Immature natural killer cell (primary cell): ENCODE data around the gene FIP1L1. TPM values are rescaled to one million over a fixed set of nuclear protein-coding genes. Genes with fewer than 3 reads are reported as not detected.
A peak's percentile ranks its signal among the peaks of the same experiment; 100 is the strongest.
"Not testable (repeated sequence)": the region's sequence is repeated elsewhere in the genome, so short reads cannot be mapped to it uniquely, and the experiment has no call there.

Source experiments
- DNase-seq, 3 donors: peaks; one replicate each; pipeline ENCODE4 v3.0.0; 2022; ENCODE audit warnings: mixed read lengths in 1 of 3
- H3K27ac Mint-ChIP-seq, 6 donors: one replicate each; pipeline ENCODE4 v1.8.0; 2020; ENCODE audit warnings: mixed read lengths in 6 of 6, mild to moderate bottlenecking in 5 of 6, inconsistent platforms in 4 of 6, moderate library complexity in 3 of 6
- H3K27me3 Mint-ChIP-seq, 3 donors: one replicate each; pipeline ENCODE4 v1.8.0; 2020 to 2021; ENCODE audit warnings: low read depth in 3 of 3, mild to moderate bottlenecking in 3 of 3, mixed read lengths in 3 of 3, moderate library complexity in 3 of 3, inconsistent platforms in 1 of 3
- H3K36me3 Mint-ChIP-seq, 3 donors: one replicate each; pipeline ENCODE4 v1.8.0; 2020; ENCODE audit warnings: mixed read lengths in 3 of 3, inconsistent platforms in 2 of 3, mild to moderate bottlenecking in 2 of 3
- H3K4me1 Mint-ChIP-seq, 2 donors: one replicate each; pipeline ENCODE4 v1.8.0; 2020; ENCODE audit warnings: inconsistent platforms in 2 of 2, mild to moderate bottlenecking in 2 of 2, mixed read lengths in 2 of 2, moderate library complexity in 1 of 2
- H3K4me3 Mint-ChIP-seq, 5 donors: one replicate each; pipeline ENCODE4 v1.8.0; 2020; ENCODE audit warnings: mild to moderate bottlenecking in 5 of 5, mixed read lengths in 5 of 5, inconsistent platforms in 3 of 5, moderate library complexity in 3 of 5
- H3K9me3 Mint-ChIP-seq, 6 donors: one replicate each; pipeline ENCODE4 v1.8.0; 2020; ENCODE audit warnings: mild to moderate bottlenecking in 6 of 6, mixed read lengths in 6 of 6, inconsistent platforms in 4 of 6, moderate library complexity in 3 of 6
- polyA plus RNA-seq, 3 donors: library from polyadenylated mRNA; unstranded; fragments of 300-500 nt; fragmentation: Illumina TruSeq; gene quantifications; one replicate each; pipeline ENCODE4 v1.2.3, GENCODE V29; 2021

Gene FIP1L1
- polyA plus RNA-seq, 3 donors from 2014 or later: 43.3 to 75.8 (median 75.3) TPM

GRCh38 chr4:53365121-53365485 lies 12.3 kb upstream of the FIP1L1 start:
- Mint-ChIP-seq H3K36me3 (peaks cover 0 to 3% (median 0%) of the 10 kb centered on the region in 3 donors), H3K4me3 (peak overlapping the region; percentile 93 to 100 (median 95)), H3K27ac (peak overlapping the region; percentile 93 to 98 (median 98)), H3K4me1 (peaks cover 54 to 63% of the 10 kb centered on the region in 2 donors), H3K9me3 (no peaks in the 10 kb centered on the region), H3K27me3 (peaks cover 9 to 25% (median 16%) of the 10 kb centered on the region in 3 donors)
- DNase-seq: peak in 2 of 3 donors; percentile 7 to 11

- Mint-ChIP-seq H3K27ac (peak within 1 kb of the TSS; percentile 93 to 98 (median 98)), H3K36me3 (peaks cover 0 to 4% (median 0%) of the 10 kb centered on the region in 3 donors), H3K4me1 (peaks cover 48 to 58% of the 10 kb centered on the region in 2 donors), H3K4me3 (peak within 1 kb of the TSS; percentile 93 to 100 (median 95)), H3K9me3 (no peaks in the 10 kb centered on the region), H3K27me3 (peaks cover 10 to 26% (median 17%) of the 10 kb centered on the region in 3 donors)
- peak; percentile 93 to 94 (median 93) for DNase-seq
Measured at GRCh38 chr4:53365486-53366300, 11.7 kb upstream of the FIP1L1 start, which contains the start of gene SCFD2. TSS of gene SCFD2 (minus strand) at chr4:53366061.

- Mint-ChIP-seq H3K4me1 (peaks cover 45 to 51% of the 10 kb centered on the region in 2 donors), H3K9me3 (no peaks in the 10 kb centered on the region), H3K27ac (peak overlapping the region; percentile 93 to 98 (median 98)), H3K4me3 (peak overlapping the region; percentile 93 to 100 (median 95)), H3K36me3 (peaks cover 0 to 4% (median 0%) of the 10 kb centered on the region in 3 donors), H3K27me3 (peaks cover 10 to 30% (median 19%) of the 10 kb centered on the region in 3 donors)
- DNase-seq: no peak
Measured at GRCh38 chr4:53366301-53366716, 11.1 kb upstream of the FIP1L1 start.

GRCh38 chr4:53367721-53368120 lies 9.7 kb upstream of the FIP1L1 start:
- Mint-ChIP-seq H3K4me3 (no peak overlapping the region), H3K36me3 (peaks cover 0 to 4% (median 0%) of the 10 kb centered on the region in 3 donors), H3K27ac (no peak overlapping the region), H3K9me3 (no peaks in the 10 kb centered on the region), H3K4me1 (peaks cover 35 to 40% of the 10 kb centered on the region in 2 donors), H3K27me3 (peaks cover 16 to 30% (median 19%) of the 10 kb centered on the region in 3 donors)
- no peak for DNase-seq

GRCh38 chr4:53371049-53371448 lies 6.4 kb upstream of the FIP1L1 start:
- H3K4me1 Mint-ChIP-seq: peaks cover 10% of the 10 kb centered on the region in 2 donors
- peaks cover 13 to 23% (median 17%) of the 10 kb centered on the region in 3 donors for H3K27me3 Mint-ChIP-seq
- H3K4me3 Mint-ChIP-seq: no peak overlapping the region
- DNase-seq: no peak
- peaks cover 0 to 4% (median 0%) of the 10 kb centered on the region in 3 donors for H3K36me3 Mint-ChIP-seq
- no peaks in the 10 kb centered on the region for H3K9me3 Mint-ChIP-seq
- H3K27ac Mint-ChIP-seq: no peak overlapping the region

GRCh38 chr4:53371843-53372521 lies 5.5 kb upstream of the FIP1L1 start:
- peaks cover 0 to 4% (median 0%) of the 10 kb centered on the region in 3 donors for H3K36me3 Mint-ChIP-seq
- no peaks in the 10 kb centered on the region for H3K9me3 Mint-ChIP-seq
- peaks cover 13 to 20% (median 14%) of the 10 kb centered on the region in 3 donors for H3K27me3 Mint-ChIP-seq
- H3K4me3 Mint-ChIP-seq: no peak overlapping the region
- H3K27ac Mint-ChIP-seq: no peak overlapping the region
- DNase-seq: no peak
- H3K4me1 Mint-ChIP-seq: peaks cover 4 to 6% of the 10 kb centered on the region in 2 donors

- Mint-ChIP-seq H3K27ac (no peak overlapping the region), H3K27me3 (peaks cover 22 to 26% (median 23%) of the 10 kb centered on the region in 3 donors), H3K4me3 (no peak overlapping the region), H3K9me3 (no peaks in the 10 kb centered on the region), H3K36me3 (peaks cover 0 to 4% (median 0%) of the 10 kb centered on the region in 3 donors), H3K4me1 (peaks cover 24 to 30% of the 10 kb centered on the region in 2 donors)
- DNase-seq: no peak
Measured at GRCh38 chr4:53374777-53375258, 2.6 kb upstream of the FIP1L1 start.

GRCh38 chr4:53376900-53377299 lies 541 bp upstream of the FIP1L1 start:
- Mint-ChIP-seq H3K4me1 (peaks cover 32 to 46% of the 10 kb centered on the region in 2 donors), H3K27me3 (peaks cover 14 to 20% (median 17%) of the 10 kb centered on the region in 3 donors)
- peak in 1 of 3 donors; percentile 3 for DNase-seq

GRCh38 chr4:53378171-53378482 lies 686 bp downstream of the FIP1L1 start:
- H3K36me3 Mint-ChIP-seq: no peaks in the 10 kb centered on the region
- H3K4me3 Mint-ChIP-seq: peak overlapping the region; percentile 99 to 100 (median 100)
- H3K4me1 Mint-ChIP-seq: peaks cover 32 to 57% of the 10 kb centered on the region in 2 donors
- peak overlapping the region; percentile 95 to 100 (median 99) for H3K27ac Mint-ChIP-seq
- DNase-seq: no peak
- H3K27me3 Mint-ChIP-seq: peaks cover 14 to 17% (median 16%) of the 10 kb centered on the region in 3 donors
- no peaks in the 10 kb centered on the region for H3K9me3 Mint-ChIP-seq

More at GRCh38 chr4:53376900-53377299, 541 bp upstream of the FIP1L1 start:
- H3K36me3 Mint-ChIP-seq: no peaks in the 10 kb centered on the region
- H3K4me3 Mint-ChIP-seq: peak overlapping the region; percentile 99 to 100 (median 100)
- peak overlapping the region; percentile 95 to 100 (median 99) for H3K27ac Mint-ChIP-seq
- no peaks in the 10 kb centered on the region for H3K9me3 Mint-ChIP-seq

- Mint-ChIP-seq H3K27ac (peak overlapping the region in 3 of 6 donors; percentile 18 to 65 (median 32)), H3K27me3 (peaks cover 12 to 16% (median 14%) of the 10 kb centered on the region in 3 donors), H3K4me3 (no peak overlapping the region), H3K9me3 (no peaks in the 10 kb centered on the region), H3K36me3 (peaks cover 0 to 4% (median 3%) of the 10 kb centered on the region in 3 donors), H3K4me1 (peaks cover 32 to 57% of the 10 kb centered on the region in 2 donors)
- no peak for DNase-seq
Measured at GRCh38 chr4:53380221-53380620, 2.8 kb downstream of the FIP1L1 start.

- not testable (repeated sequence) for H3K27ac Mint-ChIP-seq, H3K4me3 Mint-ChIP-seq, H3K9me3 Mint-ChIP-seq, H3K27me3 Mint-ChIP-seq, DNase-seq
- H3K36me3 Mint-ChIP-seq: peaks cover 0 to 33% (median 14%) of the 10 kb centered on the region in 3 donors
- peaks cover 45 to 74% of the 10 kb centered on the region in 2 donors for H3K4me1 Mint-ChIP-seq
Measured at GRCh38 chr4:53409479-53409878, 32.0 kb downstream of the FIP1L1 start.

GRCh38 chr4:53419208-53419607 lies 41.8 kb downstream of the FIP1L1 start:
- no peak for DNase-seq
- peaks cover 0 to 6% (median 2%) of the 10 kb centered on the region in 3 donors for H3K27me3 Mint-ChIP-seq
- peaks cover 3 to 13% (median 5%) of the 10 kb centered on the region in 3 donors for H3K36me3 Mint-ChIP-seq
- peak overlapping the region in 1 of 6 donors; percentile 30 for H3K27ac Mint-ChIP-seq
- H3K9me3 Mint-ChIP-seq: no peaks in the 10 kb centered on the region
- no peak overlapping the region for H3K4me3 Mint-ChIP-seq
- peaks cover 4 to 24% of the 10 kb centered on the region in 2 donors for H3K4me1 Mint-ChIP-seq

- Mint-ChIP-seq H3K27ac (no peak overlapping the region), H3K36me3 (peaks cover 3 to 5% (median 3%) of the 10 kb centered on the region in 3 donors)
Measured at GRCh38 chr4:53421791-53422190, 44.4 kb downstream of the FIP1L1 start.

More at GRCh38 chr4:53421791-53422190, 44.4 kb downstream of the FIP1L1 start:
- H3K4me3 Mint-ChIP-seq: no peak overlapping the region
- H3K9me3 Mint-ChIP-seq: no peaks in the 10 kb centered on the region
- H3K4me1 Mint-ChIP-seq: peaks cover 0 to 22% of the 10 kb centered on the region in 2 donors
- peaks cover 0 to 6% (median 0%) of the 10 kb centered on the region in 3 donors for H3K27me3 Mint-ChIP-seq
- no peak for DNase-seq
